Testis (tissue), 2 donors: Measurements from ENCODE around the gene PRKCA.

ENCODE experiments used
- POLR2A ChIP-seq: fragments of 450-650 bp; IDR thresholded peaks from one replicate; pipeline ENCODE4 v1.6.1; 2017; ENCODE audit warnings: antibody characterized with exemption, mild to moderate bottlenecking, moderate library complexity
- TF ChIP-seq, protein P1 (sequence below), 3 experiments: fragments of 450-650 bp in 2 of 3; fragments of 200-600 bp in 1 of 3; sonication (generic) in 1 of 3; IDR thresholded peaks; one replicate each; pipeline ENCODE4 v1.5.1; 2016 to 2019; ENCODE audit warnings: antibody characterized with exemption in 3 of 3, mild to moderate bottlenecking in 2 of 3, moderate library complexity in 1 of 3

DNA sequence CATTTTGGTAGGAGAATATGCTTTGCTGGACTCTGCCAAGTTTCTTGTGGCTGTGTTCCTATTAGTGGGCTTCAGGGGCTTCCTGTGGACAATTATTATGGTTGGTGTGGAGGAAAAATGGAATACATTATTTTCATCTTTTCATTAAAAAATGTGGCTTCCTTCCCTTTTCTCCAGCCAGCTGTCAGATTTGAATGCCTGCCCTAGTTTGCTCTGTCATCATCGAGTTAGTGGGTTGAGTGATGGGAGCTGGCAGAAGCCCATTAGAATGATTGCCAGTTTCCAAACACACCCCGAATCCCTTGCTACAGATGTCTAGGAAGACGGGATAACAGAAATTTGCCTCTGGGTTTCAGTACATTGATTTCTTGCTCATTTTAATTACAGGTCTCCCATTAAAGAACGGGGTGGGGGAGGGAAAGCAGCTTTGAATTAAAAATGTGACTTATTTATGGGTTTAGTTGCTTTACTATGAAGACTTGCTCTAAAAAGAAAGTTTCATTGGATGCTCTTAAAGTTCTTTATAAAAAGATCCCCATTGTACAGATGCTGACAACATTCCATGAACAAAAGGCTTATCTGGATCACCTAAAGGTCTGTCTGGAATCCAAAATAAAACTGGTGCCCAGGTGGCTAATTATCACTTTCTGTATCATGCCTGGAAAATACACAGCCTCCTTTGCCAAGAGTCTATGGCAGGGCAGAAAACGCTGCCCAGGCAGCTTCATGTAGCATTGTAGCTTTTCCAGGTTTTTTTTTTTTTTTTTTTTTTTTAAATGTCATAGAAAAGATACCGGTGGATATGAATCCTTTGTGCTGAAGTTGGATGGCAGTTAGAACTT lies 103.6 kb downstream of the PRKCA start:
- TF ChIP-seq, protein P1, sequence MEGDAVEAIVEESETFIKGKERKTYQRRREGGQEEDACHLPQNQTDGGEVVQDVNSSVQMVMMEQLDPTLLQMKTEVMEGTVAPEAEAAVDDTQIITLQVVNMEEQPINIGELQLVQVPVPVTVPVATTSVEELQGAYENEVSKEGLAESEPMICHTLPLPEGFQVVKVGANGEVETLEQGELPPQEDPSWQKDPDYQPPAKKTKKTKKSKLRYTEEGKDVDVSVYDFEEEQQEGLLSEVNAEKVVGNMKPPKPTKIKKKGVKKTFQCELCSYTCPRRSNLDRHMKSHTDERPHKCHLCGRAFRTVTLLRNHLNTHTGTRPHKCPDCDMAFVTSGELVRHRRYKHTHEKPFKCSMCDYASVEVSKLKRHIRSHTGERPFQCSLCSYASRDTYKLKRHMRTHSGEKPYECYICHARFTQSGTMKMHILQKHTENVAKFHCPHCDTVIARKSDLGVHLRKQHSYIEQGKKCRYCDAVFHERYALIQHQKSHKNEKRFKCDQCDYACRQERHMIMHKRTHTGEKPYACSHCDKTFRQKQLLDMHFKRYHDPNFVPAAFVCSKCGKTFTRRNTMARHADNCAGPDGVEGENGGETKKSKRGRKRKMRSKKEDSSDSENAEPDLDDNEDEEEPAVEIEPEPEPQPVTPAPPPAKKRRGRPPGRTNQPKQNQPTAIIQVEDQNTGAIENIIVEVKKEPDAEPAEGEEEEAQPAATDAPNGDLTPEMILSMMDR (IDR thresholded peaks at IDR 0.05): no peak
- TF ChIP-seq POLR2A: no peak
